DMS 273 (cell line): ENCODE measurements around the gene CUL5.

Experiments used
- DNase-seq: peaks from one replicate; lab custom pipeline; 2025; ENCODE audit not compliant: unreplicated experiment; lab: John Stamatoyannopoulos, UW

The CUL5 gene

DNA sequence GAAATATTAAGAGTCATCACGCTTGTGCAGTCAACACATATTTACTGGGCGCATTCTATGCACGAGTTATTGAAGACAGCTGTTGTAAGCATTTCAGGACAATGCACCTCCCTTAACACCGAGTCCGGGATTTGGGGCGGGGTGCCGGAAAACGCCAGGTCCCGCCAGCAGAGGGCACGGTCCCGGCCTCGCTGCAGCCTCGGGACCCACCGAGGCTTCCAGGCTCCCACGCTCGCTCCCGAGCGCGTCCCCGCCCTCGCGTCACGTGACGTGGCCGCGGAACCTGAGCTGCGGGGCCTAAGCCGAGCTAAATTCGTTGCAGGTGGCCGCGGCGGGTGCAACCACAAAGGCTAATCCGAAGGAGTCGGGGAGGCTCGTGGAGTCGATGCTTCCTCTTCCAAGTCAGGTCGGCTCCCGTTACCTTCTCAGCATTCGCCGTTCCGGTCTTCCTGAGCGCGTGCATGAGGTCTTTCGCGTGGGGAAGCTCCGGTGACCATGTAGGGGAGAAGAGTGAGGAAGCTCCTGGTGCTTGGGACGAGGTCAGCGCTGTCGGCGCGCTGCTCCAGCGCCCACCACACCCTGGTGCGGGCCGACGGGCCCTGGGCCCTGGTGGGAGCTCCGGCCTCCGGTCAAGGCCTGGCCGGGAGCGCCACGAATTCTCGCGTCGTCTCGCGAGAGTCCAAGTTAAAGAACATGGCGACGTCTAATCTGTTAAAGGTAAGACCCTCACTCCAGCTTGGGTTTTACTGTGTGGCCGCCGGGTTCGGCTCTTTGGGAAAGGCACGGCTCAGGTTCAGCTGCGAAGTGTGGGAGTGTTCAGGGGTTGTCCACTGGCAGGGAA, at the start of gene CUL5:
TSS of gene CUL5 (plus strand) at position 243 of the 841 bp plus-strand sequence. CDS start at position 694, 451 bp downstream.
- peak; percentile 95 for DNase-seq

DNA sequence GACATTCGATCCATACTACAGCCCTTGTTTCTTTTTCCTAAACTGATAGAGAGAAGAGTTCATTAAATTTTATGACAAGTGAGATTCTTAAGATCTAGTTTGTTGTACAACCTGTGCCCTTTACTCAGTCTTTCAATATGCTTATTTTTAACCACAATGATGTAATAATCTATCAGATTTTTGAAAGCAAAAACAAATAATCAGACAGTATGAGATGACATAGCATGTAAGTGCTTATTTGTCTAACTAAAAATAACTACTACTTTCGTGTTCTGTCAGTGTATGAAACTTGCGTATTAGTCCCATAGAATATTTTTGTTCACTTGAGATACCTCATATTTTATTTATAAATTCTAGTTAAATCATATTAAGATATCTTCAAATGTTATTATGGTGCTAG, 47.2 kb upstream of the CUL5 start:
- no peak for DNase-seq

DNA sequence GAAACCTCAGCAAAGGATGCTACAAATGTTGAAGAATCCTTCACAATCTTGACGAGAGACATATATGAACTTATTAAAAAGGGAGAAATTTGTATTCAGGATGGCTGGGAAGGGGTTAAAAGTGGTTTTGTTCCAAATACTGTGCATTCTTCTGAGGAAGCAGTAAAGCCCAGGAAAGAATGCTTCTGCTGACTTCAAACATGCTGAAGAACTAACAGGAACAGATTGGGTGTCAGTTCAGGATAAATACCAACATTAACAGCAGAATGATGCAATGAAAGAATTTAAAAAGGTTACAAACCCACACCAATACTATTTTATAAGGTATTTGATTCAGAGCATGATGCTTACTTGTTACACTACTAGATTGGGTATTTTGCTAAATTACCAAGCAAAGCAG, 46.5 kb upstream of the CUL5 start:
- no peak for DNase-seq

DNA sequence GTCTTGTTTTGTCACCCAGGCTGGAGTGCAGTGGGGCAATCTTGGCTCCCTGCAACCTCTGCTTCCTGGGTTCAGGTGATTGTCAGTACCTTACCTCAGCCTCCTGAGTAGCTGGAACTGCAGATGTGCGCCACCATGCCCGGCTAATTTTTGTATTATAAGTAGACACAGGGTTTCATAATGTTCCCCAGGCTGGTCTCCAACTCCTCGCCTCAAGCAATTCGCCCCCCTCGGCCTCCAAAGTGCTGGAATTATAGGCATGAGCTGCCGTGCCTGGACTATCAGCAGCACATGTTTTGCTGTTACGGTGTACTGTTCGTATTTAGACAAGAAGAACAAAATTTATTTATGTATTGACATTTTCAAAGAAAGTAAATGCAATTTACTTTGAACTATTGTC, 45.6 kb upstream of the CUL5 start:
- DNase-seq: no peak

DNA sequence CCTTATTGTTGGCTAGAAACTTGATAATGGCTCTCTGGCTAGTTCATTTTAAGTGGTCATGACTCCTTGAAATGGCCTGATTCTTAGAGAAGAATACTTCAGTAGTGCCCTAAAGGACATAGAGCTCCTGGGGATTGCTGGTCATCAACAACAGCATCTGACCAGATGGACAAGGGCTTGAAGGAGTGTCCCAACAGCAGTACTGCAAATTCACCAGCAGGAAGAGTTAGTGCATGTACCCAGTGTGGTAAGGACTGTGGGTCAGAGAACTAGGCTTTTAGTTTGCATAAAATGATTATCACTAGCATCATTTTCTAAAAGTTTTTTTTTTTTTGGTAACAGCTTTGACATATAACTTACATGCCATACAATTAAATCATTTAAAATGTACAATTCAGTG, 39.5 kb upstream of the CUL5 start:
- no peak for DNase-seq

DNA sequence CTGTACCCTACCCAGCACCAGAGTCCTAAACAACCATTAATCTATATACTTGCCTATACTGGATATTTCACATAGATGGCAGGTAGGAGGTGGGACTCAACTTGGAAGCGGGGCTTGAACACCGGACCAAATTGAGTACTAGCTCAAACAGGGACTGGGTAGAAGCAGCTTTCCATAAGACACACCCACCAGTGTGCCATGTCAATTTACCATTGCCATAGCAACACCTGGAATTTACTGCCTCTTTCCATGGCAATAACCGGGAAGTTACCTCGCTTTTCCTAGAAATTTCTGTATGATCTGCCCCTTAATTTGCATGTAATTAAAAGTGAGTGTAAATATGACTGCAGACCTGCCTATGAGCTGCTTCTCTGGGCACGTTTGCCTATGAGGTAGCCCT, 38.6 kb upstream of the CUL5 start:
- no peak for DNase-seq

DNA sequence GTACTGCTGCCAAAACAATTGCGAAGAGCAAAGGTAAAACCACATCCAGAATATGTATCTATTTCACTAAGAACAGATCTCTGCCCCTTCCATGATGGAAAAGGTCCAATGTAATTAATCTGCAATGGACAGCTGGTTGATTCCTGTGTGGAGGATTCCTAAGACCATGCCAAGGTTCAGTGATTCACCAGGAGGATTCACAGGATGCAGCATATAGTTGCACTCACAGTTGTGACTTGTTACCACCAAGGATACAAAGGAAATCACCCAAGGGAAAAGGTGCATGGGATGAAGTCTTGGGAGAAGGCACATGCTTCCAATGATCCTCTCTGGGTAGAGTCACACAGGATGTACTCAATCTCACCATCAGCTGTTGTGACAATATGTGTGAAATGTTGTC, 35.1 kb upstream of the CUL5 start:
- DNase-seq: no peak

DNA sequence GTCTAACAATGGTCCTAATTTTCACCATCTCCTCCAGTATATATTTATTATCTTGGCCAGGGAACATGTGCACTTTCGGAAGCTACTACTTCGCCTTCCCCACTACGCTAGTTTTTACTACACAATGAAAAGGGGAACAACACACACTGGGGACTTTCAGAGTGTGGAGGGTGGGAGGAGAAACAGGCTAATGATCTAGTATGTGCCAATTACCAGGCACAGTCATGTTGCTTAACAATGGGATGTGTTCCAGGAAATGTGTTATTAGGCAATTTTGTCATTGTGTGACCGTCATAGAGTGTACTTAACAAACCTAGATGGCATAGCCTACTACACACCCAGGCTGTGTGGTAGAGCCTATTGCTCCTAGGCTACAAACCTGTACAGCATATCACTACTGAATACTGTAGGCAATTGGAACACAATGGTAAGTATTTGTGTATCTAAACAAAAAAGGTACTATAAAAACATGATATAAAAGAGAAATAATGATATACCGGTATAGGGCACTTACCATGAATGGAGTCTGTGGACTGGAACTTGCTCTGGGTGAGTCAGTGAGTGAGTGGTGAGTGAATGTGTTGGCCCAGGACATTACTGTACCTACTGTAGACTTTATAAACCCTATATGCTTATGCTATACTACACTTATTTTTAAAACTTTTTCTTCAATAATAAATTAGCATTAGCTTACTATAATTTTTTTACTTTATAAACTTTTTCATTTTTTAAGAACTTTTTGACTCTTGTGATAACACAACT, 20.1 kb upstream of the CUL5 start:
- DNase-seq: no peak

DNA sequence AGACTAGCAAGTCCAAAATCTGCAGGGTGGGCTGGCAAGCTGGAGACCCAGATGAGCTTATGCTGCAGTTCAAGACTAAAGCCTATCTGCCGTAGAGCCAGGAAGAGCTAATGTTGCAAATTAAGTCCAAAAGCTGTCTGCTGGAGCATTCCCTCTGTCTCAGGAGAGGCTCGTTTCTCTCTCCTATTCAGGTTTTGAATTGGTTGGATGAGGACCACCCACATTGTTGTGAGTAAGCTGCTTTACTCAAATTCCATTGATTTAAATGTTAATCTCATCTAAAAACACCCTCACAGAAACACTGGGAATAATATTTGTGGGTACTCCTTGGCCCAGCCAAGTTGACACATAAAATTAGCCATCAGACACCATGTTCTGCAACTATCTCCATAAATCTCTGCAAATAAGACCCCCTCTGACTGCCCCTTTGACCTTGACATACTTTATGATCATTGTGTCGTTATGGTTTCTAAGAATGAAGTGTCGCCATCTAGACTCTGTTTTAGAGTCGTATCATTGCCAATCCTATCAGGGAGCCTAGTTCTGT, 16.8 kb upstream of the CUL5 start:
- DNase-seq: no peak

DNA sequence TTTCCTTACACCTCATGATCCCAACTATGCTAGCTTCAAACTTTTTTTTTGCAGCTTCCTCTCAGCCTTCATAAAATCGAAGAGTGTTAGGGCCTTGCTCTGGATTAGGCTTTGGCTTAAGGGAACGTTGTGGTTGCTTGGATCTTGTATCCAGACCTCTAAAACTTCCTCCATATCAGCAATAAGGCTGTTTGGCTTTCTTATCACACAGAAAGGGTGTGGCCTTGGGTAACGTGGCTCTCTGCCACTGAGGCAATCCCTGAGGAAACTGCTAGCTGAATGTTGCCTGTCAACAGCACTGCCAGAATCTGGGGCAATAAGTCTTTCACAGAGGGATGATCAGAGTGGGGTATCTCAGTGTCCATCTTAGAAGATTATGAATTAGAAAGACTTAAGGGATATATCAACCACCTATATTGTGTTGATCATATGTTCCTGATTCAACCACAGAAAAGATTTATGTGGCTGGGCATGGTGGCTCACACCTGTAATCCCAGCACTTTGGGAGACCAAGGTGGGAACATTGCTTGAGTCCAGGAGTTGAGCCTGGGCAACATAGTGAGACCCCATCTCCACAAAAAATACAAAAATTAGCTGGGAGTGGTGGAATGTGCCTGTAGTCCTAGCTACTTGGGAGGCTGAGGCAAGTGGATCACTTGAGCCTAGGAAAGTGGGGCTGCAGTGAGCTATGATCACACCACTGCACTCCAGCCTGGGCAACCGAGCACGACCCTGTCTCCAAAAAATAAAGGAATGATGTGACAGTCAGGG, 12.5 kb upstream of the CUL5 start:
- no peak for DNase-seq

DNA sequence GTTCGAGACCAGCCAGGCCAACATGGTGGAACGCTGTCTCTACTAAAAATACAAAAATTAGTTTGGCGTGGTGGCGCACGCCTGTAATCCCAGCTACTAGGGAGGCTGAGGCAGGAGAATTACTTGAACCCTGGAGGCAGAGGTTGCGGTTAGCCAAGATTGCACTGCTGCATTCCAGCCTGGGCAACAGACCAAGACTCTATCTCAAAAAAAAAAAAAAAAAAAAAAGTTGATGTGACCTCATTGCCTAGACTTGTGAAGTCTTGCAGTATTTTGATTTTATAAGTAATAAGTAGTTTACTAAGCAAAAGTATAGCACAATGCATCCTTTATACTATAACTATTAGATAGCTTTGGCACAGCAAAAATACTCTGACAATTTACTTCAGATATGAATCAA, 9.9 kb upstream of the CUL5 start:
- DNase-seq: no peak

DNA sequence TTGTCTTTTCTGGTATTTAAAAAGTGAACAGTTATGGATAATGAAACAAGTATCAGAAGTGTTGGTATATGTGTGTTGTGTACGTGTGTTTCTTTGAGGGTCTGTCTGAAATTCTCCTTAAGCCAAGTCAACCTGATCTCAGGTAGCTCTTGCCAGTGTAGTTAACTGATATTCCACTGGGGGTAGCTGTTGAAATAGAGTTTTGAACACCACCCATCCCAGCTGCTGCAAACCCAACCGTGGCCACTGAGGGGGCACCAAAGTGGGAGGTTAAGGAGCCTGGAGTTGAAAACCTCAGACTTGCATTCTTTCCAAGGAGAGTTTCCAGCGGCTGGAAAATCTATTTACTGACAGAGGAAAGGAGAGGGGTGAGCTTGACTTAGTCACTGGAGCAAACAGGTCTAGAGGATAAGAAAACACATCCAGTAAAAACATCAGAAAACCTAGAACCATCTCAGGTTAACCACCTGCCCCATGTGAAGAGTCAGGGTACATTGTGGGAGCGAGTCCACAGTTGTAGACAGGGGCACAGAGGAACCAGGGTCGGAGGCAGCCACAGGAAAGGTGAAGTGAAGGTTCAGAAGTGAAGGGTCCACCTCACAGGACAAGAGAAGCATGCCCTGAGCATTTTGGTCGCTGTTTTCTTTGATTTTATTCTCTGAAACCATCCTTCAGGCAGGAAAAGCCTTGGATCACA, 8.8 kb upstream of the CUL5 start:
- DNase-seq: peak; percentile 82

DNA sequence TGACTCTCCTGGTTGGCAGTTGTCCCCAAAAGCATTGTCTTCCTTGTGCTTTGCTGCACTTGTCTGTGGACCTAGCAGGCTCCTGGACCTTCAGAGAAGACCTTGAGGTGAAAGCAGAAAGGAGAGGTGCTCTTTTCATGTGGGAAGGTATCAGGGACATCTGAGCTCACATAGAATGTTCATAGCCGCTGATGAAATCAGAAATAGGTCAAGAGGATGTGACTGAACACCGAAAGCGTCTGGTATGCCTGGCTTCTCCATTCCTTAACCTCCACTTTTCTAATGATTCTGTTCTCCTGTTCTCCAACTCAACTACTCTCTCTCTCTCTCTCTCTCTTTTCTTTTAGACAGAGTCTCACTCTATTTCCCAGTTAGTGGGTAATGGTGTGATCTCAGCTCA, 6.2 kb upstream of the CUL5 start:
- no peak for DNase-seq

DNA sequence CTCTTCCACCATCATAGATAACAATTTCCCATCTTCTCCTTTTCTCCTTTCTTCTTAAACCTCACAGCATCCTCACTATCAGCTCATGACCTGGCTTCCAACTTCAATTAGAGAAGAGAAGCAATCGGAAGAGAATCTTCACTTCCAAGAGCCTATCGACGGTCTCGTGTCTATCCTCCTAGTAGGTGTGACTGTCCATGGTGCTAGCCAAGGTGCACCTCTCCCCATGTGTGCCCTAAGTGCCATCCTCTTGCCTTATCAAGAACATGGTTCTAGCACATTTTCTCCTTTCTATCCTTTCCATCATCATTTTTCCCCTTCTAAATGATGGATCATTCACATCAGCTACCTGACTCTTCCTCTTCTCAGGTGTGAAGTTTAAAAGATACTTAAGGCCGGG, 5.1 kb upstream of the CUL5 start:
- no peak for DNase-seq

DNA sequence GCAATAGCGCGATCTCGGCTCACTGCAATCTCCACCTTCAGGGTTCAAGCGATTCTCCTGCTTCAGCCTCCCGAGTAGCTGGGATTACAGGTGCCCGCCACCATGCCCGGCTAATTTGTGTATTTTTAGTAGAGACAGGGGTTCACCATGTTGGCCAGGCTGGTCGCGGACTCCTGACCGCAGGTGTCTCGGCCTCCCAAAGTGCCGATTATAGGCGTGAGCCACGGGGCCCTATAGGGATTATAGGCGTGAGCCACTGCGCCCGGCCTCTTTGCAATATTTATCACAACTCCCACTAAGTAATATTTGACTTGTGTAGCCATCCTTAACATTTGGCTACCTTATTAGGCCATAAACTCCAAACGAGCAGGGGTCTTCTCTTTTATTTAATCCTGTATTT, 879 bp upstream of the CUL5 start:
- no peak for DNase-seq

DNA sequence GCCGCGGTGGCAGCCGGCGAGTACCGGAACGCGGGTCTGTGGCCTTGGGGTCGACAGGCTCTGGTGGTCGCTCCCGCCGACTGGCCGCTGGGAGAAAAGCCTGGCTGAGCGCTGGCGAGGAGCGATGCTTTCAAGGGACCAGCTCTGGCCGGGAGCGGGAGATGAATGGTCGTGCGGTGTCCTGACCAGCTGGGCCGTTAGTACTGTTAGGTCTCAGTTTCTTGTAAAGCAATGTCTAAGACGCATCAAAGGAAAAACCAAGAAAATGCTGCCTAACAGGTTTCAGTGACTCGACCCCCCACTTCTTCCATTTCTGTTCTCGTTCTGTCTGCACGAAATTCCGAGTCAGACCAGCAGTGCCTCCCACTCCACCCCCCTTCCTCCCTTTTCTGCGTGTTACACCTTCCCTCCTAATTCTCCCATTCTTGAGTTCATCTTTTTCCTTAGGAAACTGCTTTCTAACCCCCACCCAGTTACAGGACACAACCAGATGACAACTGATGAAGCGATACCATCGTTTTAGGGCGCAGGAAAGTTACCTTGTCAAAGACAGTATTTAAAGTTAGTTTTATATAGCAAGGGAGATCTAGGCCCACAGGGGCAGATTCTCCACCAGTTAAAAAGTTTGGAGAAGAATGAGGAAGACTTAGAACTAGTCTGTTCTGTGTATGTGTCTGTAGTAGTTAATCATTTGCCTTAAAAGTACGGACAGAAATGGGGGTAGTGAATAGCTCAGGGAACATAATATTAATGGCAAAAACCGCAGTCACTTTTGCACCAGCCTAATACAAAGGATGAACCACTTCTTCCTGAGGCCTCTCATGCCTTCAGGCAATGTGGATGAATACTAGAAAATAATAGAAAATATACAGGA, 1.0 kb downstream of the CUL5 start:
- DNase-seq: peak; percentile 40

DNA sequence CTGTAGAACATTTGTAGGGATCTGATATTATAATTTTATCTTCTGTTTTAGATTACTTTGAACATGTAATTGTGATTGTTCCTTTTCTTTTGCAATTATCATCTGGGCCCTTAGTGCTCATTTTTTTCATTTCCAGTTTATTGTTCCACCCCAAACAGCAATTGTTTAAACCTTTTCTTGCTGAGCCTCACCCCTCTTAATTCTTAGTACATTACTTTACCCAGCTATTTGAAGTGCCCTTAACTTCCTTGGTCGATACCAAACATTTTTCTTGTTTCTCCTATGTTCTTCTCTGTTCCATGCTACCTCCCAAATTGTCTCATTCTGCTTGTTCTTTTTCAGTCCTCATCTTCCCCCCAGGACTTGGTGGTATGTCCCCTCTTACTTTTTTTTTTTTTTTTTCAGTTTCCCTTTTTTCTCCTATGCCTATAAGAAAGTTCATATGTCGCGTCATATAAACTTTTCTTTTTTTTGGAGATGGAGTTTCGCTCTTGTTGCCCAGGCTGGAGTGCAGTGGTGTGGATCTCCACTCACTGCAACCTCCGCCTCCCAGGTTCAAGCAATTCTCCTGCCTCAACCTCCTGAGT, 3.5 kb downstream of the CUL5 start:
- no peak for DNase-seq

DNA sequence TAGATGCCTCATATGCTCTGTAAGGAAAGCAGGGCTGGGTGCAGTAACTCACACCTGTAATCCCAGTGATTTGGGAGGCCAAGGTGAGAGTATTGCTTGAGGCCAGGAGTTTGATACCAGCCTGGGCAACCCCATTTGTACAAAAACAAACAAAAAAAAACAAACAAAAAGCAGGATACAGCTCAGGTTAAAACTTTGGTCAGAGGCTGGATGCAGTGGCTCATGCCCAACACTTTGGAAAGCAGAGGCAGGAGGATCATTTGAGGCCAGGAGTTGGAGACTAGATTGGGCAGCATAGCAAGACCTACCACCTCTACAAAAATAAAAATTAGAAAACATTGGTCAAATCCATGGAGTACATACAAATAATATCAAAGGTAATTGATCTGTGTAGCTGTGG, 7.9 kb downstream of the CUL5 start:
- DNase-seq: no peak

DNA sequence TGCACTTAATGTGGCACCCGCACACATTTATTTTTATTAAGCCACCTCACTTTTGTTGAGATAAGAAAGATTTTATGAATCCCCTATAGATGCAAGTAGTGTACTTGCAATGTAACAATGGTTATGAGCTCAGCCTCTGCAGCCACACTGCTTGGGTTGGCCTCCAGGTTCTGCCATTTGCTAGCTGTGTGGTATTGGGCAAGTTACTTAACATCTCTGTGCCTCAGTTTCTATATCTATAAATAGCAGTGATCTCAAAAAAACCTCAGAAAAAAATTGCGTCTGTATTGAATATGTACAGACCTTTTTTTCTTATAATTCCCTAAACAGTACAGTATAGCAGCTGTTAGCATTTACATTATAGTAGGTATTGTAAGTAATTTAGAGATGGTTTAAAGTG, 10.0 kb downstream of the CUL5 start:
- no peak for DNase-seq
